SK-N-SH (cell line): ENCODE results near the gene MIF. TPM values are rescaled to one million over a fixed set of nuclear protein-coding genes. Genes with fewer than 3 reads are reported as not detected.

Experiments
- CTCF ChIA-PET: fragments of 300-600, 350-600 bp; formaldehyde crosslinking; extraction: SDS; loops from one replicate; lab custom pipeline; 2021; lab: Yijun Ruan, JAX
- POLR2A ChIA-PET: fragments of 350-600 bp; sonication (Branson Sonifier 250); formaldehyde crosslinking; extraction: SDS; loops from one replicate; lab custom pipeline; 2020; ENCODE audit warnings: antibody characterized with exemption, inconsistent platforms; lab: Yijun Ruan, JAX
- DNase-seq: peaks from one replicate; pipeline ENCODE4 v3.0.0; 2012
- H2AFZ ChIP-seq: fragments of 200-600 bp; sonication (generic); 2 replicates; pipeline ENCODE4 v1.8.1; 2016; ENCODE audit warnings: antibody characterized with exemption, mild to moderate bottlenecking, low read depth
- H3F3A ChIP-seq: fragments of 200-600 bp; sonication (generic); replicated peaks from 2 replicates; pipeline ENCODE3; 2016; ENCODE audit warnings: antibody characterized with exemption, mild to moderate bottlenecking; ENCODE audit not compliant: insufficient read depth
- H3K27ac ChIP-seq, 2 experiments: fragments of 200-500 bp in 1 of 2; fragments of 200-600 bp in 1 of 2; sonication (Bioruptor generic) in 1 of 2; sonication (generic), shearing (Covaris generic) in 1 of 2; 2 replicates each; pipeline versions ENCODE4 v1.5.1 to v1.6.1; 2014 to 2016; ENCODE audit warnings: low read depth in 2 of 2, inconsistent platforms in 1 of 2, low read length in 1 of 2, mild to moderate bottlenecking in 1 of 2, mixed read lengths in 1 of 2
- H3K27me3 ChIP-seq: fragments of 200-600 bp; sonication (generic), shearing (Covaris generic); 2 replicates; pipeline ENCODE4 v1.6.1; 2016; ENCODE audit warnings: mixed run types; ENCODE audit not compliant: insufficient read depth
- H3K36me3 ChIP-seq, 2 experiments: fragments of 200-500 bp in 1 of 2; fragments of 200-600 bp in 1 of 2; sonication (Bioruptor generic) in 1 of 2; sonication (generic) in 1 of 2; replicated peaks in 1 of 2; 2 replicates each; pipeline versions ENCODE3 to v1.5.1; 2014 to 2016; ENCODE audit warnings: low read length in 1 of 2, mild to moderate bottlenecking in 1 of 2; ENCODE audit not compliant: insufficient read depth in 2 of 2, control insufficient read depth in 1 of 2
- H3K4me1 ChIP-seq, 2 experiments: fragments of 200-500 bp in 1 of 2; fragments of 200-600 bp in 1 of 2; sonication (Bioruptor generic) in 1 of 2; sonication (generic), shearing (Covaris generic) in 1 of 2; 2 replicates each; pipeline versions ENCODE4 v1.5.1 to v1.6.1; 2014 to 2016; ENCODE audit warnings: low read depth in 1 of 2, low read length in 1 of 2, mixed run types in 1 of 2; ENCODE audit not compliant: insufficient read depth in 2 of 2, control insufficient read depth in 1 of 2
- H3K4me2 ChIP-seq: fragments of 200-600 bp; sonication (generic), shearing (Covaris generic); 2 replicates; pipeline ENCODE4 v1.6.1; 2017; ENCODE audit warnings: mixed run types
- H3K4me3 ChIP-seq, 2 experiments: fragments of 200-500 bp in 1 of 2; fragments of 200-600 bp in 1 of 2; sonication (Bioruptor generic) in 1 of 2; sonication (generic), shearing (Covaris generic) in 1 of 2; 2 replicates each; pipeline versions ENCODE4 v1.5.1 to v1.8.1; 2014 to 2016; ENCODE audit warnings: low read depth in 2 of 2, inconsistent platforms in 1 of 2, low read length in 1 of 2, mild to moderate bottlenecking in 1 of 2, mixed read lengths in 1 of 2, moderate library complexity in 1 of 2
- H3K79me2 ChIP-seq: fragments of 200-600 bp; sonication (generic); 2 replicates; pipeline ENCODE4 v1.8.1; 2017; ENCODE audit warnings: mild to moderate bottlenecking; ENCODE audit not compliant: insufficient read depth
- H3K9ac ChIP-seq: fragments of 200-600 bp; sonication (generic); 2 replicates; pipeline ENCODE4 v1.6.1; 2017; ENCODE audit warnings: mixed run types
- H3K9me2 ChIP-seq: fragments of 200-600 bp; sonication (generic); 2 replicates; pipeline ENCODE4 v1.6.1; 2017; ENCODE audit warnings: mixed run types
- H3K9me3 ChIP-seq: fragments of 200-600 bp; sonication (generic); 2 replicates; pipeline ENCODE4 v1.6.1; 2017; ENCODE audit warnings: mixed run types, mild to moderate bottlenecking, moderate library complexity
- H4K20me1 ChIP-seq: fragments of 200-600 bp; sonication (generic); 2 replicates; pipeline ENCODE4 v1.6.1; 2017; ENCODE audit warnings: mild to moderate bottlenecking, mixed run types; ENCODE audit not compliant: insufficient read depth
- CTCF ChIP-seq: fragments of 200-600 bp; sonication (generic); IDR thresholded peaks from 2 replicates; pipeline ENCODE4 v1.6.1; 2017; ENCODE audit warnings: antibody characterized with exemption, mild to moderate bottlenecking, moderate library complexity
- ELF1 ChIP-seq: IDR thresholded peaks from 2 replicates; pipeline ENCODE4 v1.4.0; 2012
- FOXJ3 ChIP-seq: sonication (generic); formaldehyde crosslinking; IDR thresholded peaks from 2 replicates; pipeline ENCODE4 v1.5.1; 2020; ENCODE audit warnings: mild to moderate bottlenecking, missing genetic modification reagents
- MEF2A ChIP-seq: IDR thresholded peaks from 2 replicates; pipeline ENCODE4 v1.4.0; 2012; ENCODE audit warnings: low read depth, borderline replicate concordance
- RXRA ChIP-seq: IDR thresholded peaks from 2 replicates; pipeline ENCODE4 v1.4.0; 2012; ENCODE audit warnings: low read depth, mild to moderate bottlenecking, borderline replicate concordance
- SMC3 ChIP-seq: IDR thresholded peaks from 2 replicates; pipeline ENCODE4 v1.6.1; 2012; ENCODE audit warnings: low read depth, low read length, improper control_type of control experiment
- TCF12 ChIP-seq: IDR thresholded peaks from 2 replicates; pipeline ENCODE4 v1.4.0; 2012
- TEAD4 ChIP-seq: IDR thresholded peaks from 2 replicates; pipeline ENCODE4 v1.4.0; 2012; ENCODE audit warnings: mild to moderate bottlenecking, borderline replicate concordance; ENCODE audit not compliant: insufficient read depth
- YY1 ChIP-seq: IDR thresholded peaks from 2 replicates; pipeline ENCODE4 v1.4.0; 2012; ENCODE audit warnings: low read depth, mild to moderate bottlenecking
- WGBS: methylation state at CpG from one replicate; pipeline ENCODE4 v1.1.6; 2017; ENCODE audit warnings: low lambda C conversion rate; 5-methylcytosine and 5-hydroxymethylcytosine counted together
- polyA plus RNA-seq, 3 experiments: library from polyadenylated mRNA; depleted of rRNA; stranded (reverse); fragments of >200 nt; gene quantifications; 2 replicates each; pipeline ENCODE4 v1.2.3, GENCODE V29; 2012
- TF ChIP-seq, protein P1 (sequence below): IDR thresholded peaks from 2 replicates; pipeline ENCODE4 v1.6.1; 2012; ENCODE audit warnings: mild to moderate bottlenecking, low read depth, low read length, moderate library complexity
- TF ChIP-seq, protein P2 (sequence below): fragments of 150-350 bp; IDR thresholded peaks from 2 replicates; pipeline ENCODE4 v1.6.1; 2017; ENCODE audit warnings: antibody characterized with exemption, low read length, low read depth, borderline replicate concordance

The MIF gene
- polyA plus RNA-seq, 1 of the 3 experiments (the other 2 are of a cell fraction), result 565 TPM

DNA sequence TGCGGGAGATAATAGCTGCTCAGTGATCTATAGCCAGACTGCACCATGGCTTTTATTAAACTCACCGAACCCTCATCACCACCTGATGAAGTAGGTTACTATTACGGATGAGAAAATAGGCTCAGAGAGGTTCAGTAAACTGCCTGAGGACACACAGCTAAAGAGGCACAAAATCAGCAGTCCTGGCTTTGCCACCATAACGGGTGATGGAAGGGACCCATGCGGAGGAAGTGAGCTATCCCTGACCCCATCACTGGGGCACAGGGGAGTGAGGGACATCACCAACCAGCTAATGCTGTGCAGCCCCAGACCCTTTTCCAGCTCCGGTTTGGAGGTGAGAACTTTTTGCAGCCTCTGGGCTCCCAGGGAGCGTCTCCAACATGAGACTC is 48.1 kb upstream of the MIF start:
- ChIA-PET POLR2A (interaction anchor here (0.6 to 2.5 kb wide), 10 partner anchors 11 to 78 kb away, joined by 3 to 13 read pairs (median 4); partner anchors contain the start of genes CHCHD10, MIF and SLC2A11), CTCF (interaction anchor here (0.7 to 10.1 kb wide), 9 partner anchors 11 to 85 kb away, joined by 3 to 277 read pairs (median 5); partner anchors contain the start of genes C22orf15, CHCHD10, MMP11 and SLC2A11)
- no peaks in the 10 kb centered on the region for H3K9me2 ChIP-seq
- no peaks in the 10 kb centered on the region for H3K79me2 ChIP-seq
- TF ChIP-seq CTCF, result no peak
- TF ChIP-seq, protein P1, sequence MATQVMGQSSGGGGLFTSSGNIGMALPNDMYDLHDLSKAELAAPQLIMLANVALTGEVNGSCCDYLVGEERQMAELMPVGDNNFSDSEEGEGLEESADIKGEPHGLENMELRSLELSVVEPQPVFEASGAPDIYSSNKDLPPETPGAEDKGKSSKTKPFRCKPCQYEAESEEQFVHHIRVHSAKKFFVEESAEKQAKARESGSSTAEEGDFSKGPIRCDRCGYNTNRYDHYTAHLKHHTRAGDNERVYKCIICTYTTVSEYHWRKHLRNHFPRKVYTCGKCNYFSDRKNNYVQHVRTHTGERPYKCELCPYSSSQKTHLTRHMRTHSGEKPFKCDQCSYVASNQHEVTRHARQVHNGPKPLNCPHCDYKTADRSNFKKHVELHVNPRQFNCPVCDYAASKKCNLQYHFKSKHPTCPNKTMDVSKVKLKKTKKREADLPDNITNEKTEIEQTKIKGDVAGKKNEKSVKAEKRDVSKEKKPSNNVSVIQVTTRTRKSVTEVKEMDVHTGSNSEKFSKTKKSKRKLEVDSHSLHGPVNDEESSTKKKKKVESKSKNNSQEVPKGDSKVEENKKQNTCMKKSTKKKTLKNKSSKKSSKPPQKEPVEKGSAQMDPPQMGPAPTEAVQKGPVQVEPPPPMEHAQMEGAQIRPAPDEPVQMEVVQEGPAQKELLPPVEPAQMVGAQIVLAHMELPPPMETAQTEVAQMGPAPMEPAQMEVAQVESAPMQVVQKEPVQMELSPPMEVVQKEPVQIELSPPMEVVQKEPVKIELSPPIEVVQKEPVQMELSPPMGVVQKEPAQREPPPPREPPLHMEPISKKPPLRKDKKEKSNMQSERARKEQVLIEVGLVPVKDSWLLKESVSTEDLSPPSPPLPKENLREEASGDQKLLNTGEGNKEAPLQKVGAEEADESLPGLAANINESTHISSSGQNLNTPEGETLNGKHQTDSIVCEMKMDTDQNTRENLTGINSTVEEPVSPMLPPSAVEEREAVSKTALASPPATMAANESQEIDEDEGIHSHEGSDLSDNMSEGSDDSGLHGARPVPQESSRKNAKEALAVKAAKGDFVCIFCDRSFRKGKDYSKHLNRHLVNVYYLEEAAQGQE, result no peak
- no peak for TF ChIP-seq FOXJ3 (CRISPR knock-in tag)
- no peak for TF ChIP-seq TEAD4
- no peak for TF ChIP-seq TCF12
- no peak for TF ChIP-seq SMC3
- TF ChIP-seq YY1, result no peak
- no peak for TF ChIP-seq RXRA
- no peak for TF ChIP-seq MEF2A
- TF ChIP-seq, protein P2, sequence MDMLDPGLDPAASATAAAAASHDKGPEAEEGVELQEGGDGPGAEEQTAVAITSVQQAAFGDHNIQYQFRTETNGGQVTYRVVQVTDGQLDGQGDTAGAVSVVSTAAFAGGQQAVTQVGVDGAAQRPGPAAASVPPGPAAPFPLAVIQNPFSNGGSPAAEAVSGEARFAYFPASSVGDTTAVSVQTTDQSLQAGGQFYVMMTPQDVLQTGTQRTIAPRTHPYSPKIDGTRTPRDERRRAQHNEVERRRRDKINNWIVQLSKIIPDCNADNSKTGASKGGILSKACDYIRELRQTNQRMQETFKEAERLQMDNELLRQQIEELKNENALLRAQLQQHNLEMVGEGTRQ, result no peak
- no peak for TF ChIP-seq ELF1
- H3K9ac ChIP-seq, result no peak overlapping the region
- no peaks in the 10 kb centered on the region for H3K9me3 ChIP-seq
- DNase-seq, result no peak
- WGBS, result 83% methylated on average over 7 of the region's 7 CpGs
- H3K4me3 ChIP-seq, result no peak overlapping the region
- H3K4me1 ChIP-seq, result peaks cover 4 to 39% of the 10 kb centered on the region in 2 experiments
- H2AFZ ChIP-seq, result peak overlapping the region; percentile 35; the same call in 1 of the 2 replicates
- H3K27me3 ChIP-seq, result no peaks in the 10 kb centered on the region
- H4K20me1 ChIP-seq, result no peaks in the 10 kb centered on the region
- H3K36me3 ChIP-seq, result no peaks in the 10 kb centered on the region
- H3K4me2 ChIP-seq, result no peak overlapping the region; the same call in 1 of the 2 replicates
- no peaks in the 10 kb centered on the region for H3F3A ChIP-seq
- H3K27ac ChIP-seq, result peak overlapping the region; percentile 44 to 91; a peak in 3 of 4 replicates
